Gastroesophageal sphincter (tissue), 4 donors: ENCODE results near the gene TBC1D20. TPM values are rescaled to one million over a fixed set of nuclear protein-coding genes. Genes with fewer than 3 reads are reported as not detected.
"Not testable (repeated sequence)": the region's sequence is repeated elsewhere in the genome, so short reads cannot be mapped to it uniquely, and the experiment has no call there.

Experiments
- ATAC-seq: fragments of 150-250 bp; one replicate; pipeline ENCODE4 v1.9.1; 2016; ENCODE audit warnings: mild to moderate bottlenecking, moderate library complexity
- H3K27ac ChIP-seq, 4 donors: fragments of 200-600 bp; sonication (generic) in 3 of 4; 1 replicate in 3 of 4; 2 replicates in 1 of 4; pipeline ENCODE4 v1.5.1; 2016 to 2019
- H3K27me3 ChIP-seq: fragments of 200-600 bp; sonication (generic); one replicate; pipeline ENCODE4 v1.5.1; 2019
- H3K36me3 ChIP-seq, 2 donors: fragments of 200-600 bp; sonication (generic); one replicate each; pipeline ENCODE4 v1.5.1; 2019; ENCODE audit warnings: control low read depth in 1 of 2
- H3K4me1 ChIP-seq, 3 donors: fragments of 200-600 bp; sonication (generic); 1 replicate in 2 of 3; 2 replicates in 1 of 3; pipeline ENCODE4 v1.5.1; 2016 to 2019; ENCODE audit warnings: control low read depth in 2 of 3
- H3K4me3 ChIP-seq, 2 donors: fragments of 200-600 bp; sonication (generic); one replicate each; pipeline ENCODE4 v1.5.1; 2019; ENCODE audit warnings: mild to moderate bottlenecking in 1 of 2, moderate library complexity in 1 of 2
- H3K9me3 ChIP-seq, 3 donors: fragments of 200-600 bp; sonication (generic); one replicate each; pipeline ENCODE4 v1.5.1; 2017 to 2019; ENCODE audit warnings: control low read depth in 2 of 3
- EP300 ChIP-seq: sonication (generic); formaldehyde crosslinking; IDR thresholded peaks from one replicate; pipeline ENCODE4 v1.6.1; 2017; ENCODE audit warnings: antibody characterized with exemption, mild to moderate bottlenecking
- POLR2A ChIP-seq, 2 donors: fragments of 450-650 bp; IDR thresholded peaks; one replicate each; pipeline ENCODE4 v1.6.1; 2017; ENCODE audit warnings: antibody characterized with exemption in 2 of 2, mild to moderate bottlenecking in 2 of 2, moderate library complexity in 1 of 2
- POLR2AphosphoS5 ChIP-seq: sonication (generic); formaldehyde crosslinking; IDR thresholded peaks from one replicate; pipeline ENCODE4 v1.6.1; 2017; ENCODE audit warnings: antibody characterized with exemption
- WGBS, 2 donors: methylation state at CpG; one replicate each; pipeline ENCODE4 v1.1.5; 2018; ENCODE audit warnings: low coverage in 1 of 2; 5-methylcytosine and 5-hydroxymethylcytosine counted together
- total RNA-seq, 4 donors: library from RNA; depleted of rRNA; stranded (reverse); fragments of >200 nt; gene quantifications; one replicate each; pipeline ENCODE4 v1.1.0, GENCODE V29; 2016
- TF ChIP-seq, protein P1 (sequence below), 4 experiments: fragments of 200-600 bp in 2 of 4; fragments of 450-650 bp in 2 of 4; sonication (generic) in 1 of 4; IDR thresholded peaks; one replicate each; pipeline ENCODE4 v1.5.1; 2017 to 2019; ENCODE audit warnings: antibody characterized with exemption in 4 of 4, mild to moderate bottlenecking in 2 of 4, moderate library complexity in 2 of 4

Gene TBC1D20
- total RNA-seq, 4 donors from 2014 or later, result 39.6 to 51.2 (median 39.9) TPM

DNA sequence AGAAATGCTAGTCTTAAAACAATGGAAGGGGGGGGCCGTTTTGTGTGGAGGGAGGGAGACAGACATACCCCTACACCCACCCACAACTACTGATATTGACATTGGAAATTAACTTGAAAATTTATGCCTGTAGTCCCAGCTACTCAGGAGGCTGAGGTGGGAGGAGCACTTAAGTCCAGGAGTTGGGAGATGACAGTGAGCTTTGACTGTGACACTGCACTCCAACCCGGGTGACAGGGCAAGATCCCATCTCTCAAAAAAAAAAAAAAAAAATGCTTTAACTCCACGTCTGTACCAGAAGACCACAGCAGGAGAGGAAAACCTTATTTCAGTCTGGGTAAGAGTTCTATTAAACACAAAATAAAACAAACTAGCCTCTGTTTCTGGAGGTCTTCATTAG, 2.2 kb downstream of the TBC1D20 start:
- Histone ChIP-seq H3K36me3 (no peaks in the 10 kb centered on the region), H3K4me1 (peaks cover 0 to 47% (median 10%) of the 10 kb centered on the region in 3 donors), H3K27me3 (no peaks in the 10 kb centered on the region), H3K9me3 (no peaks in the 10 kb centered on the region), H3K4me3 (no peak overlapping the region), H3K27ac (no peak overlapping the region)
- no peak for ATAC-seq
- WGBS, 2 donors, result 30 to 40% methylated on average over 1 to 3 of the region's 3 CpGs
- no peak for TF ChIP-seq POLR2A (IDR thresholded peaks at IDR 0.05)
- TF ChIP-seq POLR2AphosphoS5, result no peak
- TF ChIP-seq, protein P1, sequence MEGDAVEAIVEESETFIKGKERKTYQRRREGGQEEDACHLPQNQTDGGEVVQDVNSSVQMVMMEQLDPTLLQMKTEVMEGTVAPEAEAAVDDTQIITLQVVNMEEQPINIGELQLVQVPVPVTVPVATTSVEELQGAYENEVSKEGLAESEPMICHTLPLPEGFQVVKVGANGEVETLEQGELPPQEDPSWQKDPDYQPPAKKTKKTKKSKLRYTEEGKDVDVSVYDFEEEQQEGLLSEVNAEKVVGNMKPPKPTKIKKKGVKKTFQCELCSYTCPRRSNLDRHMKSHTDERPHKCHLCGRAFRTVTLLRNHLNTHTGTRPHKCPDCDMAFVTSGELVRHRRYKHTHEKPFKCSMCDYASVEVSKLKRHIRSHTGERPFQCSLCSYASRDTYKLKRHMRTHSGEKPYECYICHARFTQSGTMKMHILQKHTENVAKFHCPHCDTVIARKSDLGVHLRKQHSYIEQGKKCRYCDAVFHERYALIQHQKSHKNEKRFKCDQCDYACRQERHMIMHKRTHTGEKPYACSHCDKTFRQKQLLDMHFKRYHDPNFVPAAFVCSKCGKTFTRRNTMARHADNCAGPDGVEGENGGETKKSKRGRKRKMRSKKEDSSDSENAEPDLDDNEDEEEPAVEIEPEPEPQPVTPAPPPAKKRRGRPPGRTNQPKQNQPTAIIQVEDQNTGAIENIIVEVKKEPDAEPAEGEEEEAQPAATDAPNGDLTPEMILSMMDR (IDR thresholded peaks at IDR 0.05), result no peak
- no peak for TF ChIP-seq EP300

DNA sequence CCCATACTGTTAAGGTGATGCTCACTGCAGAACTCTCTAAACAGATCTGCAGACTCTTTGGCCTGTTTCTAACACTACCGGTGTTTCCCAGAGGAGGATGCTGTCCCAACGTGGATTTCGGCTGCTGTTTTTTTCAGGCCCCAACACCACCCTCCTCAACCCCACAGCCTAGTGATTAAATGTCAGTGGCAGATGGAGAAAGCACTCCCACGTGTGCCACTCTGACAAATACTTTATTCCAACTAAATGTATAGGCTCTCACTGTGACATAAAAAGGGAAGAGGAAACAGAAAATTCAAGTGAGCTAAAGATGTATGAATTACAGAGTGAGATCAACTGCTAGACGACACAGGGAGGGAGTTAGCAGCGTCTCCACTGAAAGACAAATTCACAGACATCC, 3.6 kb downstream of the TBC1D20 start:
- no peaks in the 10 kb centered on the region for H3K9me3 ChIP-seq
- TF ChIP-seq POLR2AphosphoS5 (no peak), EP300 (no peak), POLR2A (IDR thresholded peaks at IDR 0.05) (no peak)
- TF ChIP-seq, protein P1 (IDR thresholded peaks at IDR 0.05), result no peak
- H3K27me3 ChIP-seq, result no peaks in the 10 kb centered on the region
- no peak for ATAC-seq
- H3K36me3 ChIP-seq, result no peaks in the 10 kb centered on the region
- H3K27ac ChIP-seq, result no peak overlapping the region
- peaks cover 0 to 54% (median 10%) of the 10 kb centered on the region in 3 donors for H3K4me1 ChIP-seq
- H3K4me3 ChIP-seq, result no peak overlapping the region
- 16 to 34% methylated on average over 5 to 6 of the region's 6 CpGs for WGBS, 2 donors

DNA sequence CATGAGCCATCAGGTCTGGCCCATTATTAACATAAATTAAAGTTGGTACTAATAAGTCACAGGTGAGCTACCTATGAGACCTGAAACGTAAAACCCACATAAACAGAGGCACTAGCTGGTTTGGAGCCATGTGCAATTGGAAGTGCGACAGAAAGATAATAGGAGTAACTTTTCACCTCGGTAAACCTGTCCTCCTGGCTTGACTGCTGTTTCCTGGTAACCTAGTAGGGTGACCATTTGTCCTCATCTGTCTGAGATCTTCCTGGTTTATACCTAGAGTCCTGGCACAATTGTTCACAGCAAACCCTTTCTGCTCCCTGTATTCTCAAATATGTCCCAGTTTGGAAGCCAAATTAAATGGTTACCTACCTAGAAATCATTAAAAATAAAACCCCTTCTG, 7.4 kb downstream of the TBC1D20 start:
- no peak for TF ChIP-seq POLR2AphosphoS5
- WGBS, 2 donors, result 43 to 90% methylated on average over 1 to 2 of the region's 3 CpGs
- Histone ChIP-seq H3K27ac (no peak overlapping the region), H3K4me1 (peaks cover 0 to 32% (median 4%) of the 10 kb centered on the region in 3 donors), H3K36me3 (peaks cover 0 to 14% of the 10 kb centered on the region in 2 donors), H3K9me3 (no peaks in the 10 kb centered on the region), H3K4me3 (no peak overlapping the region), H3K27me3 (no peaks in the 10 kb centered on the region)
- ATAC-seq, result no peak

DNA sequence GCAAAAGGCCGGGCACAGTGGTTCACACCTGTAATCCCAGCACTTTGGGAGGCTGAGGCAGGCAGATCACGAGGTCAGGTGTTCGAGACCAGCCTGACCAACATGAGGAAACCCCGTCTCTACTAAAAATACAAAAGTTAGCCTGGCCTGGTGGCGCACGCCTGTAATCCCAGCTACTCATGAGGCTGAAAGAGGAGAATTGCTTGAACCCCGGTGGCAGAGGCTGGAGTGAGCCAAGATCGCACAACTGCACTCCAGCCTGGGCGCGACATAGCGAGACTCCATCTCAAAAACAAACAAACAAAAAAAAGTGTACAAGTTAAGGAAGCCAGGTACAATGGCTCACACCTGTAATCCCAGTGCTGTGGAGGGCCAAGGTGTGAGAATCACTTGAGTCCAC, 10.3 kb downstream of the TBC1D20 start:
- ATAC-seq, H3K9me3 ChIP-seq, H3K4me3 ChIP-seq, H3K27me3 ChIP-seq, H3K4me1 ChIP-seq, H3K27ac ChIP-seq: not testable (repeated sequence)
- H3K36me3 ChIP-seq, result peaks cover 0 to 21% of the 10 kb centered on the region in 2 donors
- 75 to 92% methylated on average over 4 to 7 of the region's 11 CpGs for WGBS, 2 donors

DNA sequence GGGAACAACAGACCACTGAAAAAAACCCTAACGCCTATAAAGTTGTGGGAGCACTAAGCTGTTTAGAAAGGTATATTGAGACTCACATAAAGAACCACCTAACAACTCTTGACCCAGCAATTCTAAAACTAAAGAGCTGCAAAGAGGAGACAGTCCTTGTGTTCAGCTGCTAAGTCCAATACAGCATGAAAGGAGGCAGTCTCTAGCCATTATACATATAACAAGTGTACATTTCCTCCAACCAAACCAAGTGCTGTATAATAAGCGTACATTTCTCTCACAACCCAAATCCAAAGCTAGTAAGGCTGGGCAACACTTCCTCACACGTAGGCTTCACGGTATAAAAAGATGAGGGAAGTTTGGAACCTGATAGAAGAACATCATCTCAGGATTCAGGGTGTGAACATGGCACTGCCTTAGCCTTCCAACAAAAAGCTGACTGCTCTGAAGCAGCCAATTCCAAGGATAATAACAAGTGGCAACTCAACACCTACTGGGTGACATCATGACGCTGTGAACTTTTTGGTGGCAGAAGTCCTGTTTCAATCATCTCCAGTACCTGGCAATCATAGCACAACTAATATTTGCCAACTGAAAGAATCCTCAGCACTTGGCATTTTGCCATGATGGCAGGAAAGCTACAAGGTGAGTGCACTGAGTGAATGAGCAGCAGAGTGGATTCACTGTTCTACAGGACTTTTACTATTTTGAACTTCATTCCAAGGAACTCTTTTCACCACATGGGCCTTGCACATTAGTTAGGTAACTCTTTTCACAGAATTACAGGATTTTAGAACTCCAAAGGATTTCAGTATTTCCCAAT, 16.6 kb downstream of the TBC1D20 start:
- no peak for ATAC-seq
- peaks cover 0 to 70% of the 10 kb centered on the region in 2 donors for H3K36me3 ChIP-seq
- H3K27ac ChIP-seq, result no peak overlapping the region
- no peak for TF ChIP-seq EP300
- TF ChIP-seq POLR2A (IDR thresholded peaks at IDR 0.05), result no peak
- TF ChIP-seq, protein P1 (IDR thresholded peaks at IDR 0.05), result no peak
- no peak for TF ChIP-seq POLR2AphosphoS5
- no peak overlapping the region for H3K4me3 ChIP-seq
- H3K27me3 ChIP-seq, result no peaks in the 10 kb centered on the region
- H3K9me3 ChIP-seq, result no peaks in the 10 kb centered on the region
- H3K4me1 ChIP-seq, result peaks cover 0 to 24% (median 3%) of the 10 kb centered on the region in 3 donors
- 91 to 100% methylated on average over 3 to 4 of the region's 5 CpGs for WGBS, 2 donors

DNA sequence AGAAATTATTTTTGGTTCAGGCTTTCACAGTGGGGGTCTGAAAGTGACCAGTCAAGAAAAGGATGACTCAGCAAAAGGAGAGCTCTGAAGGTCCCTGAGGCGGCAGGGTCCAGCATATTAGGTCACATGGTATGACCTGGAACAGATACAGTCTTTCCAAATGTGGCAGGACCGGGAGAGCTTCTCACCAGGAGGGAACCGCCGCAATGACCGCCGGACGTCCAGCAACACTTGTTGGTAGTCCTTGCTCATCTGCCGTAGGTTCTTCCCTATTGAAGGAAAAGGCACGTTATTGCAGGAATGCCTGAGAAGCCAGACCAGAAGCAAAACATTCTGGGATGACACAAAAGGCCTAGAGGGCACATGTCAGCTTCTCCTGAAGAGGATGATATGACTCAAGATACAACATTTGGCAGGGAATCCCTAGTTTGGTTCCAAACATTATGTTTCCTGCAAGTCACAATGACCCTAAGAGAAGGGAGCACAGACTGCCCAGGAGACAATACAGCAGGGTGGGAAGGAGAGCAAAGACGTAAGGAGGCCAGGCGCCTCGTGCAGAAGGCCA, 17.4 kb downstream of the TBC1D20 start:
- no peak overlapping the region for H3K27ac ChIP-seq
- H3K36me3 ChIP-seq, result peaks cover 0 to 77% of the 10 kb centered on the region in 2 donors
- peaks cover 0 to 24% (median 3%) of the 10 kb centered on the region in 3 donors for H3K4me1 ChIP-seq
- H3K27me3 ChIP-seq, result no peaks in the 10 kb centered on the region
- no peak for TF ChIP-seq POLR2A (IDR thresholded peaks at IDR 0.05)
- no peak for TF ChIP-seq POLR2AphosphoS5
- no peak for TF ChIP-seq EP300
- TF ChIP-seq, protein P1 (IDR thresholded peaks at IDR 0.05), result no peak
- no peaks in the 10 kb centered on the region for H3K9me3 ChIP-seq
- no peak overlapping the region for H3K4me3 ChIP-seq
- WGBS, 2 donors, result 0 to 49% methylated on average over 1 to 6 of the region's 12 CpGs
- no peak for ATAC-seq
